ENCODE data around the gene RBBP4. TPM values are rescaled to one million over a fixed set of nuclear protein-coding genes. Genes with fewer than 3 reads are reported as not detected.
A peak's percentile ranks its signal among the peaks of the same experiment; 100 is the strongest.

RBBP4 gene
- total and polyA plus RNA-seq, 2 of the 13 experiments (the other 11 are each of a cell fraction or from before 2014, with no cell fraction given) = 64.4 to 166 TPM

DNA sequence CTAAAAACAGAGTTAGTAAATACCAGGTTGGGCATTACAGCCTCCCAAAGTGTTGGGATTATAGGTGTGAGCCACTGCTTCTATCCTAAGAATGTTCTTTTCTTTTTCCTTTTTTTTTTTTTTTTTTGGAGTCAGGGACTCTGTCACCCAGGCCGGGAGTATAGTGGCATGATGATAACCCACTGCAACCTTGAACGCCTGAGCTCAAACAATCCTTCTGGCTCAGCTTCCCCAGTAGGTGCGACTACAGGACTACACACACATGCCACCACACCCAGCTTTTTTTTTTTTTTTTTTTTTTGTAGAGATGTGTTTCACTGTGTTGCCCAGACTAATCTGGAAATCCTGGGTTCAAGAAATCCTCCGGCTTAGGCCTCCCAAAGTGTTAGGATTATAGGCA, 6.6 kb upstream of the RBBP4 start:
- no peaks in the 10 kb centered on the region; a peak in 1 of 5 replicates for H3K27me3 ChIP-seq (ENCODE audit: control insufficient read depth in 1 of 2, insufficient read depth in 2 of 2, low read length in 2 of 2)
- no TSS peak for BruUV-seq (replicated peaks)
- FAIRE-seq = no peak
- peaks cover 55% of the 10 kb centered on the region for H3K79me2 ChIP-seq (ENCODE audit: insufficient read depth, low read length)
- ChIA-PET POLR2A (interaction anchor here (0.6 to 0.7 kb wide), 2 partner anchors 174 to 573 kb away, joined by 3 to 5 read pairs; no protein-coding TSS in a partner anchor), CTCF (ENCODE audit: low intra/inter-chr PET ratio, low total read pairs) (no interaction called here)
- peak; percentile 54 for DNase-seq (ENCODE audit: low spot score)
- TF ChIP-seq FOXK1 (CRISPR knock-in tag; IDR thresholded peaks at IDR 0.05; ENCODE audit: borderline replicate concordance, low read depth) = no peak
- TF ChIP-seq, protein P1, sequence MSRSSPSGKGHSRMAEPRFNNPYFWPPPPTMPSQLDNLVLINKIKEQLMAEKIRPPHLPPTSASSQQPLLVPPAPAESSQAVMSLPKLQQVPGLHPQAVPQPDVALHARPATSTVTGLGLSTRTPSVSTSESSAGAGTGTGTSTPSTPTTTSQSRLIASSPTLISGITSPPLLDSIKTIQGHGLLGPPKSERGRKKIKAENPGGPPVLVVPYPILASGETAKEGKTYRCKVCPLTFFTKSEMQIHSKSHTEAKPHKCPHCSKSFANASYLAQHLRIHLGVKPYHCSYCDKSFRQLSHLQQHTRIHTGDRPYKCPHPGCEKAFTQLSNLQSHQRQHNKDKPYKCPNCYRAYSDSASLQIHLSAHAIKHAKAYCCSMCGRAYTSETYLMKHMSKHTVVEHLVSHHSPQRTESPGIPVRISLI (CRISPR knock-in tag; IDR thresholded peaks at IDR 0.05; ENCODE audit: borderline replicate concordance) = peak; percentile 59; the same call in 1 of the 2 replicates
- no peak for TF ChIP-seq ZNF543 (CRISPR knock-in tag; IDR thresholded peaks at IDR 0.05)
- TF ChIP-seq, protein P2, sequence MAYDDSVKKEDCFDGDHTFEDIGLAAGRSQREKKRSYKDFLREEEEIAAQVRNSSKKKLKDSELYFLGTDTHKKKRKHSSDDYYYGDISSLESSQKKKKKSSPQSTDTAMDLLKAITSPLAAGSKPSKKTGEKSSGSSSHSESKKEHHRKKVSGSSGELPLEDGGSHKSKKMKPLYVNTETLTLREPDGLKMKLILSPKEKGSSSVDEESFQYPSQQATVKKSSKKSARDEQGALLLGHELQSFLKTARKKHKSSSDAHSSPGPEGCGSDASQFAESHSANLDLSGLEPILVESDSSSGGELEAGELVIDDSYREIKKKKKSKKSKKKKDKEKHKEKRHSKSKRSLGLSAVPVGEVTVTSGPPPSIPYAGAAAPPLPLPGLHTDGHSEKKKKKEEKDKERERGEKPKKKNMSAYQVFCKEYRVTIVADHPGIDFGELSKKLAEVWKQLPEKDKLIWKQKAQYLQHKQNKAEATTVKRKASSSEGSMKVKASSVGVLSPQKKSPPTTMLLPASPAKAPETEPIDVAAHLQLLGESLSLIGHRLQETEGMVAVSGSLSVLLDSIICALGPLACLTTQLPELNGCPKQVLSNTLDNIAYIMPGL (CRISPR knock-in tag; IDR thresholded peaks at IDR 0.05; ENCODE audit: borderline replicate concordance in 1 of 2, low read depth in 1 of 2) = no peak
- no peak for TF ChIP-seq MIER3 (CRISPR knock-in tag; IDR thresholded peaks at IDR 0.05; ENCODE audit: borderline replicate concordance)
- peak; percentile 88 for ATAC-seq
- no peak overlapping the region for H3K9ac ChIP-seq (ENCODE audit: insufficient read depth, low read depth, low read length)
- 37% methylated on average over 4 of the region's 4 CpGs for WGBS (ENCODE audit: low lambda C conversion rate)
- in situ Hi-C loops (cut with HindIII; ENCODE audit: extremely low pct_ligation_motif_present, low pct_unique_long_range_greater_than_20kb) (no loop called here), intact Hi-C loops (cut with micrococcal nuclease; ENCODE audit: unreplicated experiment) (no loop called here)
- H4K20me1 ChIP-seq (ENCODE audit: insufficient read depth, low read length) = no peaks in the 10 kb centered on the region; the same call in 1 of the 2 replicates
- no peak overlapping the region for H3K4me3 ChIP-seq (replicated peaks in 1 of 3; ENCODE audit: insufficient read depth in 1 of 3, low read depth in 2 of 3, low read length in 3 of 3)
- H2AFZ ChIP-seq (ENCODE audit: low read length) = no peak overlapping the region
- no peaks in the 10 kb centered on the region for H3K9me3 ChIP-seq (ENCODE audit: low read length)
- H3K4me1 ChIP-seq (ENCODE audit: insufficient read depth, low read length) = peaks cover 28% of the 10 kb centered on the region
- H3K27ac ChIP-seq (ENCODE audit: extremely low read length, insufficient read depth, low read length) = no peak overlapping the region
- H3K36me3 ChIP-seq (replicated peaks in 1 of 2; ENCODE audit: control insufficient read depth in 1 of 2, insufficient read depth in 2 of 2, low read length in 2 of 2) = peaks cover under 1 to 9% of the 10 kb centered on the region in 2 experiments; a peak in 1 of 5 replicates
- no peak overlapping the region for H3K4me2 ChIP-seq (ENCODE audit: low read depth, low read length)
